NCI-H2081 (cell line): ENCODE data around the gene ZC3H8.

Experiments
- DNase-seq, 2 experiments: peaks; one replicate each; lab custom pipeline; 2025; lab: John Stamatoyannopoulos, UW

ZC3H8 gene

GRCh38 chr2:112164876-112165275 lies 90.0 kb downstream of the ZC3H8 start:
- no peak for DNase-seq

GRCh38 chr2:112163541-112163981 lies 91.3 kb downstream of the ZC3H8 start:
- DNase-seq, result no peak

GRCh38 chr2:112162956-112163355 lies 91.9 kb downstream of the ZC3H8 start:
- DNase-seq, result no peak

- DNase-seq, result no peak
Measured at GRCh38 chr2:112162341-112162740, 92.5 kb downstream of the ZC3H8 start.
